WTC11 (cell line): ENCODE results near the gene FGF12.

ENCODE experiments used
- CREM ChIP-seq: sonication (generic); formaldehyde crosslinking; IDR thresholded peaks from 2 replicates; pipeline ENCODE4 v1.8.1; 2022; ENCODE audit warnings: mild to moderate bottlenecking, missing genetic modification reagents, moderate library complexity
- ETV6 ChIP-seq: sonication (generic); formaldehyde crosslinking; IDR thresholded peaks from 2 replicates; pipeline ENCODE4 v1.8.1; 2022; ENCODE audit warnings: mild to moderate bottlenecking, missing genetic modification reagents
- FOXJ3 ChIP-seq: sonication (generic); formaldehyde crosslinking; IDR thresholded peaks from 2 replicates; pipeline ENCODE4 v1.9.0; 2021; ENCODE audit warnings: missing genetic modification reagents, mild to moderate bottlenecking, borderline replicate concordance
- FOXK1 ChIP-seq: sonication (generic); formaldehyde crosslinking; IDR thresholded peaks from 2 replicates; pipeline ENCODE4 v1.8.0; 2022; ENCODE audit warnings: mild to moderate bottlenecking, moderate library complexity, missing genetic modification reagents
- SMAD3 ChIP-seq: sonication (generic); formaldehyde crosslinking; IDR thresholded peaks from 2 replicates; pipeline ENCODE4 v1.8.0; 2022; ENCODE audit warnings: missing genetic modification reagents, mild to moderate bottlenecking, borderline replicate concordance
- TF ChIP-seq, protein P1 (sequence below): fragments of 200-600 bp; IDR thresholded peaks from 2 replicates; pipeline ENCODE4 v1.8.0; 2022; ENCODE audit warnings: antibody characterized with exemption
- TF ChIP-seq, protein P2 (sequence below): sonication (generic); formaldehyde crosslinking; IDR thresholded peaks from 2 replicates; pipeline ENCODE4 v1.8.0; 2023; ENCODE audit warnings: missing genetic modification reagents, mild to moderate bottlenecking, borderline replicate concordance
- TF ChIP-seq, protein P3 (sequence below): sonication (generic); formaldehyde crosslinking; IDR thresholded peaks from 2 replicates; pipeline ENCODE4 v1.8.1; 2023; ENCODE audit warnings: mild to moderate bottlenecking, missing genetic modification reagents
- TF ChIP-seq, protein P4 (sequence below): sonication (generic); formaldehyde crosslinking; IDR thresholded peaks from 2 replicates; pipeline ENCODE4 v1.8.0; 2022; ENCODE audit warnings: mild to moderate bottlenecking, missing genetic modification reagents
- TF ChIP-seq, protein P5 (sequence below): sonication (generic); formaldehyde crosslinking; conservative IDR thresholded peaks from 2 replicates; pipeline ENCODE4 v1.8.1; 2023; ENCODE audit warnings: mild to moderate bottlenecking, low read depth, missing genetic modification reagents, moderate library complexity
- TF ChIP-seq, protein P6 (sequence below): sonication (generic); formaldehyde crosslinking; IDR thresholded peaks from 2 replicates; pipeline ENCODE4 v1.8.1; 2023; ENCODE audit warnings: mild to moderate bottlenecking, missing genetic modification reagents, moderate library complexity

DNA sequence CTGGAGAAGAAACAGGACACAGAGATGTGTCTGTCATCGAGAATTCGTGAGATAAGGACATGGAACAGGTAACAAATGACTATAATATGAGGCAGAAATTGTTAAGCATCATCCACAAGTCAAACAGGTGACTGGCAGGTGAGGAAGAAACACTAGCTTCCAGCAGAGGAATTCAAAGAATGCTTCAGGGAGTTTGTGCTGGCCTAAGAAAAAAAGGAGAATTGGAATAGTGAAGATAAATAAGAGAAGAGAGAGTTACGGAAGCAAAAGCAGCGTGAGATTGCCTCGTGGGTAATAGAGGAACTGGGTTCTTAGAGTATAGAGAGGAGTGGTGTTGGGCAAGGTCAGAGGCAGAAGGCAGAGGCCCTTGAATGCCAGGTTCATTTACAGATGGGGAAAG lies 22.9 kb upstream of the FGF12 start:
- TF ChIP-seq, protein P1, sequence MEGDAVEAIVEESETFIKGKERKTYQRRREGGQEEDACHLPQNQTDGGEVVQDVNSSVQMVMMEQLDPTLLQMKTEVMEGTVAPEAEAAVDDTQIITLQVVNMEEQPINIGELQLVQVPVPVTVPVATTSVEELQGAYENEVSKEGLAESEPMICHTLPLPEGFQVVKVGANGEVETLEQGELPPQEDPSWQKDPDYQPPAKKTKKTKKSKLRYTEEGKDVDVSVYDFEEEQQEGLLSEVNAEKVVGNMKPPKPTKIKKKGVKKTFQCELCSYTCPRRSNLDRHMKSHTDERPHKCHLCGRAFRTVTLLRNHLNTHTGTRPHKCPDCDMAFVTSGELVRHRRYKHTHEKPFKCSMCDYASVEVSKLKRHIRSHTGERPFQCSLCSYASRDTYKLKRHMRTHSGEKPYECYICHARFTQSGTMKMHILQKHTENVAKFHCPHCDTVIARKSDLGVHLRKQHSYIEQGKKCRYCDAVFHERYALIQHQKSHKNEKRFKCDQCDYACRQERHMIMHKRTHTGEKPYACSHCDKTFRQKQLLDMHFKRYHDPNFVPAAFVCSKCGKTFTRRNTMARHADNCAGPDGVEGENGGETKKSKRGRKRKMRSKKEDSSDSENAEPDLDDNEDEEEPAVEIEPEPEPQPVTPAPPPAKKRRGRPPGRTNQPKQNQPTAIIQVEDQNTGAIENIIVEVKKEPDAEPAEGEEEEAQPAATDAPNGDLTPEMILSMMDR: no peak
- TF ChIP-seq, protein P2, sequence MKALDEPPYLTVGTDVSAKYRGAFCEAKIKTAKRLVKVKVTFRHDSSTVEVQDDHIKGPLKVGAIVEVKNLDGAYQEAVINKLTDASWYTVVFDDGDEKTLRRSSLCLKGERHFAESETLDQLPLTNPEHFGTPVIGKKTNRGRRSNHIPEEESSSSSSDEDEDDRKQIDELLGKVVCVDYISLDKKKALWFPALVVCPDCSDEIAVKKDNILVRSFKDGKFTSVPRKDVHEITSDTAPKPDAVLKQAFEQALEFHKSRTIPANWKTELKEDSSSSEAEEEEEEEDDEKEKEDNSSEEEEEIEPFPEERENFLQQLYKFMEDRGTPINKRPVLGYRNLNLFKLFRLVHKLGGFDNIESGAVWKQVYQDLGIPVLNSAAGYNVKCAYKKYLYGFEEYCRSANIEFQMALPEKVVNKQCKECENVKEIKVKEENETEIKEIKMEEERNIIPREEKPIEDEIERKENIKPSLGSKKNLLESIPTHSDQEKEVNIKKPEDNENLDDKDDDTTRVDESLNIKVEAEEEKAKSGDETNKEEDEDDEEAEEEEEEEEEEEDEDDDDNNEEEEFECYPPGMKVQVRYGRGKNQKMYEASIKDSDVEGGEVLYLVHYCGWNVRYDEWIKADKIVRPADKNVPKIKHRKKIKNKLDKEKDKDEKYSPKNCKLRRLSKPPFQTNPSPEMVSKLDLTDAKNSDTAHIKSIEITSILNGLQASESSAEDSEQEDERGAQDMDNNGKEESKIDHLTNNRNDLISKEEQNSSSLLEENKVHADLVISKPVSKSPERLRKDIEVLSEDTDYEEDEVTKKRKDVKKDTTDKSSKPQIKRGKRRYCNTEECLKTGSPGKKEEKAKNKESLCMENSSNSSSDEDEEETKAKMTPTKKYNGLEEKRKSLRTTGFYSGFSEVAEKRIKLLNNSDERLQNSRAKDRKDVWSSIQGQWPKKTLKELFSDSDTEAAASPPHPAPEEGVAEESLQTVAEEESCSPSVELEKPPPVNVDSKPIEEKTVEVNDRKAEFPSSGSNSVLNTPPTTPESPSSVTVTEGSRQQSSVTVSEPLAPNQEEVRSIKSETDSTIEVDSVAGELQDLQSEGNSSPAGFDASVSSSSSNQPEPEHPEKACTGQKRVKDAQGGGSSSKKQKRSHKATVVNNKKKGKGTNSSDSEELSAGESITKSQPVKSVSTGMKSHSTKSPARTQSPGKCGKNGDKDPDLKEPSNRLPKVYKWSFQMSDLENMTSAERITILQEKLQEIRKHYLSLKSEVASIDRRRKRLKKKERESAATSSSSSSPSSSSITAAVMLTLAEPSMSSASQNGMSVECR: no peak
- no peak for TF ChIP-seq ETV6
- TF ChIP-seq, protein P3, sequence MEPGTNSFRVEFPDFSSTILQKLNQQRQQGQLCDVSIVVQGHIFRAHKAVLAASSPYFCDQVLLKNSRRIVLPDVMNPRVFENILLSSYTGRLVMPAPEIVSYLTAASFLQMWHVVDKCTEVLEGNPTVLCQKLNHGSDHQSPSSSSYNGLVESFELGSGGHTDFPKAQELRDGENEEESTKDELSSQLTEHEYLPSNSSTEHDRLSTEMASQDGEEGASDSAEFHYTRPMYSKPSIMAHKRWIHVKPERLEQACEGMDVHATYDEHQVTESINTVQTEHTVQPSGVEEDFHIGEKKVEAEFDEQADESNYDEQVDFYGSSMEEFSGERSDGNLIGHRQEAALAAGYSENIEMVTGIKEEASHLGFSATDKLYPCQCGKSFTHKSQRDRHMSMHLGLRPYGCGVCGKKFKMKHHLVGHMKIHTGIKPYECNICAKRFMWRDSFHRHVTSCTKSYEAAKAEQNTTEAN (CRISPR knock-in tag): no peak
- TF ChIP-seq CREM (CRISPR knock-in tag): no peak
- no peak for TF ChIP-seq FOXJ3
- TF ChIP-seq FOXK1 (CRISPR knock-in tag): no peak
- TF ChIP-seq, protein P4, sequence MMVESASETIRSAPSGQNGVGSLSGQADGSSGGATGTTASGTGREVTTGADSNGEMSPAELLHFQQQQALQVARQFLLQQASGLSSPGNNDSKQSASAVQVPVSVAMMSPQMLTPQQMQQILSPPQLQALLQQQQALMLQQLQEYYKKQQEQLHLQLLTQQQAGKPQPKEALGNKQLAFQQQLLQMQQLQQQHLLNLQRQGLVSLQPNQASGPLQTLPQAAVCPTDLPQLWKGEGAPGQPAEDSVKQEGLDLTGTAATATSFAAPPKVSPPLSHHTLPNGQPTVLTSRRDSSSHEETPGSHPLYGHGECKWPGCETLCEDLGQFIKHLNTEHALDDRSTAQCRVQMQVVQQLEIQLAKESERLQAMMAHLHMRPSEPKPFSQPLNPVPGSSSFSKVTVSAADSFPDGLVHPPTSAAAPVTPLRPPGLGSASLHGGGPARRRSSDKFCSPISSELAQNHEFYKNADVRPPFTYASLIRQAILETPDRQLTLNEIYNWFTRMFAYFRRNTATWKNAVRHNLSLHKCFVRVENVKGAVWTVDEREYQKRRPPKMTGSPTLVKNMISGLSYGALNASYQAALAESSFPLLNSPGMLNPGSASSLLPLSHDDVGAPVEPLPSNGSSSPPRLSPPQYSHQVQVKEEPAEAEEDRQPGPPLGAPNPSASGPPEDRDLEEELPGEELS (CRISPR knock-in tag): no peak
- TF ChIP-seq, protein P5, sequence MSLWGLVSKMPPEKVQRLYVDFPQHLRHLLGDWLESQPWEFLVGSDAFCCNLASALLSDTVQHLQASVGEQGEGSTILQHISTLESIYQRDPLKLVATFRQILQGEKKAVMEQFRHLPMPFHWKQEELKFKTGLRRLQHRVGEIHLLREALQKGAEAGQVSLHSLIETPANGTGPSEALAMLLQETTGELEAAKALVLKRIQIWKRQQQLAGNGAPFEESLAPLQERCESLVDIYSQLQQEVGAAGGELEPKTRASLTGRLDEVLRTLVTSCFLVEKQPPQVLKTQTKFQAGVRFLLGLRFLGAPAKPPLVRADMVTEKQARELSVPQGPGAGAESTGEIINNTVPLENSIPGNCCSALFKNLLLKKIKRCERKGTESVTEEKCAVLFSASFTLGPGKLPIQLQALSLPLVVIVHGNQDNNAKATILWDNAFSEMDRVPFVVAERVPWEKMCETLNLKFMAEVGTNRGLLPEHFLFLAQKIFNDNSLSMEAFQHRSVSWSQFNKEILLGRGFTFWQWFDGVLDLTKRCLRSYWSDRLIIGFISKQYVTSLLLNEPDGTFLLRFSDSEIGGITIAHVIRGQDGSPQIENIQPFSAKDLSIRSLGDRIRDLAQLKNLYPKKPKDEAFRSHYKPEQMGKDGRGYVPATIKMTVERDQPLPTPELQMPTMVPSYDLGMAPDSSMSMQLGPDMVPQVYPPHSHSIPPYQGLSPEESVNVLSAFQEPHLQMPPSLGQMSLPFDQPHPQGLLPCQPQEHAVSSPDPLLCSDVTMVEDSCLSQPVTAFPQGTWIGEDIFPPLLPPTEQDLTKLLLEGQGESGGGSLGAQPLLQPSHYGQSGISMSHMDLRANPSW (CRISPR knock-in tag): no peak
- TF ChIP-seq, protein P6, sequence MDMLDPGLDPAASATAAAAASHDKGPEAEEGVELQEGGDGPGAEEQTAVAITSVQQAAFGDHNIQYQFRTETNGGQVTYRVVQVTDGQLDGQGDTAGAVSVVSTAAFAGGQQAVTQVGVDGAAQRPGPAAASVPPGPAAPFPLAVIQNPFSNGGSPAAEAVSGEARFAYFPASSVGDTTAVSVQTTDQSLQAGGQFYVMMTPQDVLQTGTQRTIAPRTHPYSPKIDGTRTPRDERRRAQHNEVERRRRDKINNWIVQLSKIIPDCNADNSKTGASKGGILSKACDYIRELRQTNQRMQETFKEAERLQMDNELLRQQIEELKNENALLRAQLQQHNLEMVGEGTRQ (CRISPR knock-in tag): no peak
- no peak for TF ChIP-seq SMAD3 (CRISPR knock-in tag)
